Measurements from ENCODE around the gene VEGFC. TPM values are rescaled to one million over a fixed set of nuclear protein-coding genes. Genes with fewer than 3 reads are reported as not detected.

Gene VEGFC
- total and polyA plus RNA-seq, 5 donors = 4.2 to 11.4 (median 6.7) TPM

DNA sequence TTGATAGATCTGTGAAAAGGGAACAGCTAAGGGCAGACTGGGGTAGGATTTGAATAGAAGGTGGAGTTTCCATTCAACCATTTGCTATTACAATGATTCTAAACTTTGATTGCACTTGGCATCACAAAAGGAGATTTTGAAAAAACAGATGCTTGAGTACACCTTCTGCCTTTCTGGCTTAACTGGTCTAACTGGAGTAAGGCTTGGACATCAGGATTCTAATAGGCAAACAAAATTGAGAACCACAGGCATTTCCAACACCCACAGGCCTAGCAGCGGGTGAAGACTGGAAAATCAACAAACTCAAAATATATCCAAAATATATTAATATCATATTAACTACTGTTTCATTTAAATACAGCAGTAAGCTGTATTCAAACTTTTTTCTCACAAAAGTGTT lies 1.9 kb upstream of the VEGFC start:
- Histone ChIP-seq H3K27me3 (ENCODE audit: control insufficient read depth, insufficient read depth) (no peaks in the 10 kb centered on the region), H3K27ac (ENCODE audit: low read length) (no peak overlapping the region), H3K4me3 (ENCODE audit: low read length) (no peak overlapping the region), H3K4me1 (ENCODE audit: control insufficient read depth, insufficient read depth, low read length) (no peaks in the 10 kb centered on the region), H3K9me3 (ENCODE audit: control insufficient read depth, low read length) (no peaks in the 10 kb centered on the region)
- no peak for ATAC-seq
- DNase-seq = no peak
- 94% methylated on average over 1 of the region's 1 CpG for WGBS
- intact Hi-C loops (cut with DNase I) = loop anchor here in 1 of 4 donors (10.0 kb wide), 1 partner anchor 420 kb away; no protein-coding TSS in a partner anchor

- no peak overlapping the region for H3K4me3 ChIP-seq (ENCODE audit: low read length)
- H3K27ac ChIP-seq (ENCODE audit: low read length) = no peak overlapping the region
- H3K9me3 ChIP-seq (ENCODE audit: control insufficient read depth, low read length) = no peaks in the 10 kb centered on the region
- H3K4me1 ChIP-seq (ENCODE audit: control insufficient read depth, insufficient read depth, low read length) = no peaks in the 10 kb centered on the region
- WGBS = 57% methylated on average over 4 of the region's 4 CpGs
- no peaks in the 10 kb centered on the region for H3K27me3 ChIP-seq (ENCODE audit: control insufficient read depth, insufficient read depth)
- DNase-seq (no peak), ATAC-seq (peak in 1 of 2 donors; percentile 56)
- intact Hi-C loops (cut with DNase I) = loop anchor here in 1 of 4 donors (10.0 kb wide), 1 partner anchor 419 kb away; no protein-coding TSS in a partner anchor
Measured at GRCh38 chr4:176794151-176794550, 1.4 kb upstream of the VEGFC start.

GRCh38 chr4:176793060-176793605 lies 411 bp upstream of the VEGFC start:
- H3K4me1 ChIP-seq (ENCODE audit: control insufficient read depth, insufficient read depth, low read length) = no peaks in the 10 kb centered on the region
- no peaks in the 10 kb centered on the region for H3K27me3 ChIP-seq (ENCODE audit: control insufficient read depth, insufficient read depth)
- ATAC-seq (peak in 1 of 2 donors; percentile 7), DNase-seq (no peak)
- no peak overlapping the region for H3K27ac ChIP-seq (ENCODE audit: low read length)
- no peaks in the 10 kb centered on the region for H3K9me3 ChIP-seq (ENCODE audit: control insufficient read depth, low read length)
- 7% methylated on average over 24 of the region's 24 CpGs for WGBS
- intact Hi-C loops (cut with DNase I) = loop anchor here in 1 of 4 donors (10.0 kb wide), 1 partner anchor 418 kb away; no protein-coding TSS in a partner anchor
- H3K4me3 ChIP-seq (ENCODE audit: low read length) = peak overlapping the region; percentile 95

GRCh38 chr4:176791591-176792325 lies 964 bp downstream of the VEGFC start:
- intact Hi-C loops (cut with DNase I) = loop anchor here in 1 of 4 donors (10.0 kb wide), 1 partner anchor 417 kb away; no protein-coding TSS in a partner anchor
- peak; percentile 28 to 58 (median 56) for DNase-seq
- peak; percentile 26 to 50 for ATAC-seq
- WGBS = 2% methylated on average over 45 of the region's 45 CpGs
- H3K9me3 ChIP-seq (ENCODE audit: control insufficient read depth, low read length) = no peaks in the 10 kb centered on the region
- H3K4me3 ChIP-seq (ENCODE audit: low read length) = peak overlapping the region; percentile 95
- H3K27me3 ChIP-seq (ENCODE audit: control insufficient read depth, insufficient read depth) = no peaks in the 10 kb centered on the region
- H3K4me1 ChIP-seq (ENCODE audit: control insufficient read depth, insufficient read depth, low read length) = no peaks in the 10 kb centered on the region
- peak overlapping the region; percentile 4 for H3K27ac ChIP-seq (ENCODE audit: low read length)

GRCh38 chr4:176790398-176790797 lies 2.3 kb downstream of the VEGFC start:
- Histone ChIP-seq H3K27ac (ENCODE audit: low read length) (no peak overlapping the region), H3K4me3 (ENCODE audit: low read length) (peak overlapping the region; percentile 41), H3K27me3 (ENCODE audit: control insufficient read depth, insufficient read depth) (no peaks in the 10 kb centered on the region), H3K9me3 (ENCODE audit: control insufficient read depth, low read length) (no peaks in the 10 kb centered on the region), H3K4me1 (ENCODE audit: control insufficient read depth, insufficient read depth, low read length) (no peaks in the 10 kb centered on the region)
- ATAC-seq (no peak), DNase-seq (no peak)
- intact Hi-C loops (cut with DNase I) = loop anchor here in 1 of 4 donors (10.0 kb wide), 1 partner anchor 416 kb away; no protein-coding TSS in a partner anchor
- 71% methylated on average over 4 of the region's 4 CpGs for WGBS

DNA sequence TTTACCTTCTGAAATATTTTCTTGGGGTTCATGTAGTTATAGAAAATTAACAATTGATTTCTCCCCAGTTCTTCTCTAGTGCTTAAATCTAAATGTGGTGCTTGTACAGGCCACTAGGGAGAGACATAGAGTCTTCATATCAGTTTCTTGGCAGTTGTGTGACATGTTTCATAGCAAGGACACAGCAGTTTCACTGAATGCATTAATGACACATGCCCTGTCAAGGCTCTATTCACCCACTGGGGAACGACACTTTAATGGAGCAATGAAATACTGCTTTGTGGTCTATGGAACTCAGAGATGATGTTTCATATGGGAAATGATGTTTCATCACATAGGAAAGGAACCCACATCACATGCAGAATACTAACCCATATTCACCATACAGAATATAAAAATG lies 2.8 kb downstream of the VEGFC start:
- no peak overlapping the region for H3K27ac ChIP-seq (ENCODE audit: low read length)
- 7% methylated on average over 1 of the region's 1 CpG for WGBS
- H3K4me3 ChIP-seq (ENCODE audit: low read length) = peak overlapping the region; percentile 41
- H3K9me3 ChIP-seq (ENCODE audit: control insufficient read depth, low read length) = no peaks in the 10 kb centered on the region
- intact Hi-C loops (cut with DNase I) = loop anchor here in 1 of 4 donors (10.0 kb wide), 2 partner anchors 255 to 415 kb away; no protein-coding TSS in a partner anchor
- ATAC-seq = peak in 1 of 2 donors; percentile 35
- H3K4me1 ChIP-seq (ENCODE audit: control insufficient read depth, insufficient read depth, low read length) = no peaks in the 10 kb centered on the region
- H3K27me3 ChIP-seq (ENCODE audit: control insufficient read depth, insufficient read depth) = no peaks in the 10 kb centered on the region
- DNase-seq = no peak

- ATAC-seq (no peak), DNase-seq (no peak)
- H3K4me3 ChIP-seq (ENCODE audit: low read length) = no peak overlapping the region
- WGBS = 83% methylated on average over 6 of the region's 6 CpGs
- H3K4me1 ChIP-seq (ENCODE audit: control insufficient read depth, insufficient read depth, low read length) = no peaks in the 10 kb centered on the region
- H3K9me3 ChIP-seq (ENCODE audit: control insufficient read depth, low read length) = no peaks in the 10 kb centered on the region
- intact Hi-C loops (cut with DNase I) = loop anchor here in 1 of 4 donors (10.0 kb wide), 1 partner anchor 256 kb away; no protein-coding TSS in a partner anchor
- no peaks in the 10 kb centered on the region for H3K27me3 ChIP-seq (ENCODE audit: control insufficient read depth, insufficient read depth)
- H3K27ac ChIP-seq (ENCODE audit: low read length) = no peak overlapping the region
Measured at GRCh38 chr4:176788971-176789370, 3.8 kb downstream of the VEGFC start.

- Histone ChIP-seq H3K4me1 (ENCODE audit: control insufficient read depth, insufficient read depth, low read length) (no peaks in the 10 kb centered on the region), H3K27ac (ENCODE audit: low read length) (no peak overlapping the region), H3K9me3 (ENCODE audit: control insufficient read depth, low read length) (no peaks in the 10 kb centered on the region), H3K4me3 (ENCODE audit: low read length) (peak overlapping the region; percentile 3), H3K27me3 (ENCODE audit: control insufficient read depth, insufficient read depth) (no peaks in the 10 kb centered on the region)
- 65% methylated on average over 8 of the region's 8 CpGs for WGBS
- intact Hi-C loops (cut with DNase I) = loop anchor here in 1 of 4 donors (10.0 kb wide), 1 partner anchor 257 kb away; no protein-coding TSS in a partner anchor
- no peak for ATAC-seq
- DNase-seq = no peak
Measured at GRCh38 chr4:176788248-176788647, 4.5 kb downstream of the VEGFC start.

- H3K4me3 ChIP-seq (ENCODE audit: low read length) = no peak overlapping the region
- intact Hi-C loops (cut with DNase I) = loop anchor here in 1 of 4 donors (10.0 kb wide), 1 partner anchor 260 kb away; no protein-coding TSS in a partner anchor
- DNase-seq (no peak), ATAC-seq (no peak)
- 74% methylated on average over 2 of the region's 2 CpGs for WGBS
- no peak overlapping the region for H3K27ac ChIP-seq (ENCODE audit: low read length)
- H3K9me3 ChIP-seq (ENCODE audit: control insufficient read depth, low read length) = no peaks in the 10 kb centered on the region
- no peaks in the 10 kb centered on the region for H3K27me3 ChIP-seq (ENCODE audit: control insufficient read depth, insufficient read depth)
- no peaks in the 10 kb centered on the region for H3K4me1 ChIP-seq (ENCODE audit: control insufficient read depth, insufficient read depth, low read length)
Measured at GRCh38 chr4:176784816-176785215, 7.9 kb downstream of the VEGFC start.

DNA sequence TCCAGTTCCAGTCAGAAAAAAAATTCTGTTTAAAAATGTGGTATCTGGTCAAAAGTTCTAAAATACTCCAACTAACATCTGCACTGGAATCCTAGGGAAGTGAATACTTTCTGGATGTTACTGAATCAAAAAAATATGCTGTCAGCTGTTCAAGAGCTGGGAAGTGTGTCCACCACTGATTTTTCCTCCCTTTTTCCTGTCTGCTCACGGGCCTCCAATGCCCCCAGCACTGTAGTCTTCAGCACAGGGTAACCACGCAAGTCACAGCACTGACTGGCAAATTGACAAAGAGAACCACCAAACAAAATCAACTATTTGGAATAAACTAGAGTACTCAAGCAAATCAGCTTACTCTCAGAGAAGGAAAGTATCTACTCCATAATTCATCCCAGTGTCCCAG lies 9.9 kb downstream of the VEGFC start:
- Histone ChIP-seq H3K4me3 (ENCODE audit: low read length) (no peak overlapping the region), H3K27me3 (ENCODE audit: control insufficient read depth, insufficient read depth) (no peaks in the 10 kb centered on the region), H3K9me3 (ENCODE audit: control insufficient read depth, low read length) (no peaks in the 10 kb centered on the region), H3K27ac (ENCODE audit: low read length) (no peak overlapping the region), H3K4me1 (ENCODE audit: control insufficient read depth, insufficient read depth, low read length) (no peaks in the 10 kb centered on the region)
- DNase-seq (no peak), ATAC-seq (no peak)
- WGBS = 42% methylated on average over 2 of the region's 2 CpGs
- intact Hi-C loops (cut with DNase I) = loop anchor here in 1 of 4 donors (10.0 kb wide), 1 partner anchor 262 kb away; no protein-coding TSS in a partner anchor

- intact Hi-C loops (cut with DNase I) = loop anchor here in 1 of 4 donors (10.0 kb wide), 1 partner anchor 263 kb away; no protein-coding TSS in a partner anchor
Measured at GRCh38 chr4:176782191-176782590, 10.5 kb downstream of the VEGFC start.

More at GRCh38 chr4:176782191-176782590, 10.5 kb downstream of the VEGFC start:
- DNase-seq = peak in 1 of 3 donors; percentile 30
- Histone ChIP-seq H3K27me3 (ENCODE audit: control insufficient read depth, insufficient read depth) (no peaks in the 10 kb centered on the region), H3K27ac (ENCODE audit: low read length) (peak overlapping the region; percentile 37), H3K9me3 (ENCODE audit: control insufficient read depth, low read length) (no peaks in the 10 kb centered on the region), H3K4me1 (ENCODE audit: control insufficient read depth, insufficient read depth, low read length) (no peaks in the 10 kb centered on the region), H3K4me3 (ENCODE audit: low read length) (no peak overlapping the region)
- WGBS = 79% methylated on average over 5 of the region's 5 CpGs
- no peak for ATAC-seq
